Adrenal gland (tissue), 12 donors: ENCODE results near the gene HIVEP3. TPM values are rescaled to one million over a fixed set of nuclear protein-coding genes. Genes with fewer than 3 reads are reported as not detected.

ENCODE experiments used
- DNase-seq, 7 donors: peaks; one replicate each; pipeline ENCODE4 v3.0.0-alpha.2; 2019 to 2020
- H3K27ac ChIP-seq, 5 donors: fragments of 200-600 bp; sonication (generic) in 4 of 5; 1 replicate in 3 of 5; 2 replicates in 2 of 5; pipeline versions ENCODE4 v1.5.1 to v1.8.0; 2016 to 2020; ENCODE audit warnings: mild to moderate bottlenecking in 1 of 5
- H3K27me3 ChIP-seq: fragments of 200-600 bp; 2 replicates; pipeline ENCODE4 v1.8.0; 2021
- H3K36me3 ChIP-seq, 2 donors: fragments of 200-600 bp; replicated peaks in 1 of 2; 1 replicate in 1 of 2; 2 replicates in 1 of 2; pipeline versions ENCODE4 v1.5.1 to v1.8.0; 2018 to 2022
- H3K4me1 ChIP-seq, 2 donors: fragments of 200-600 bp; replicated peaks in 1 of 2; 1 replicate in 1 of 2; 2 replicates in 1 of 2; pipeline versions ENCODE4 v1.5.1 to v1.8.0; 2018 to 2021
- H3K4me3 ChIP-seq, 4 donors: fragments of 200-600 bp; sonication (generic) in 3 of 4; one replicate each; pipeline ENCODE4 v1.5.1; 2016 to 2018
- H3K9me3 ChIP-seq, 3 donors: fragments of 200-600 bp; sonication (generic) in 1 of 3; replicated peaks in 1 of 3; 1 replicate in 2 of 3; 2 replicates in 1 of 3; pipeline versions ENCODE4 v1.5.1 to v1.8.0; 2016 to 2021
- POLR2A ChIP-seq, 2 donors: fragments of 450-650 bp; IDR thresholded peaks; one replicate each; pipeline ENCODE4 v1.6.1; 2017; ENCODE audit warnings: antibody characterized with exemption in 2 of 2, mild to moderate bottlenecking in 2 of 2, moderate library complexity in 1 of 2
- WGBS, 4 donors: extraction: QIAGEN DNeasy Blood & Tissue Kit in 2 of 4; methylation state at CpG; one replicate each; pipeline versions ENCODE4 v1.1.5 to v1.1.7; 2013 to 2017; 5-methylcytosine and 5-hydroxymethylcytosine counted together
- intact Hi-C, 2 donors: fragments of 100-400 bp; cut with DNase I; formaldehyde crosslinking; loops; one replicate each; pipeline versions ENCODE4 v1.14.1 to v1.15.0; 2022 to 2023
- polyA plus RNA-seq, 3 donors: library from polyadenylated mRNA; stranded (reverse); fragments of 200-250 nt in 2 of 3; fragments of 350-450 nt in 1 of 3; fragmentation: Illumina TruSeq in 1 of 3; extraction: RNeasy Lipid Tissue Mini Kit (QIAGEN cat#74804) in 1 of 3; gene quantifications; one replicate each; pipeline ENCODE4 v1.2.3, GENCODE V29; 2013 to 2014
- total RNA-seq, 9 donors: library from RNA; depleted of rRNA in 4 of 9; stranded (reverse); fragments of >200 nt in 4 of 9; fragments of 120-200 nt in 1 of 9; fragmentation: NEBNext Ultra II Directional in 1 of 9; extraction: Animal tissue kit (Norgen Biotek cat#: 25700) in 1 of 9; gene quantifications; one replicate each; pipeline versions ENCODE4 v1.1.0 to v1.2.4, GENCODE V29; 2013 to 2023
- TF ChIP-seq, protein P1 (sequence below), 6 experiments: fragments of 450-650 bp in 4 of 6; fragments of 200-600 bp in 2 of 6; sonication (generic) in 1 of 6; IDR thresholded peaks; 1 replicate in 5 of 6; 2 replicates in 1 of 6; pipeline versions ENCODE4 v1.5.1 to v1.8.0; 2016 to 2021; ENCODE audit warnings: antibody characterized with exemption in 6 of 6, mild to moderate bottlenecking in 2 of 6, moderate library complexity in 1 of 6
- donor health status: healthy with polysubstance abuse.
- donor health status: Bipolar disorder and iron deficiency.
- donor health status: DM: yes; HTN: yes; CAD: no.
- donor health status: DM: no; HTN: no; CAD: no.
- donor health status: DM: no; HTN: no; CAD: no.
- donor health status: DM: yes; HTN: yes; CAD: no.

The HIVEP3 gene
- total and polyA plus RNA-seq, 12 donors = 3.2 to 7.7 (median 7.0) TPM

DNA sequence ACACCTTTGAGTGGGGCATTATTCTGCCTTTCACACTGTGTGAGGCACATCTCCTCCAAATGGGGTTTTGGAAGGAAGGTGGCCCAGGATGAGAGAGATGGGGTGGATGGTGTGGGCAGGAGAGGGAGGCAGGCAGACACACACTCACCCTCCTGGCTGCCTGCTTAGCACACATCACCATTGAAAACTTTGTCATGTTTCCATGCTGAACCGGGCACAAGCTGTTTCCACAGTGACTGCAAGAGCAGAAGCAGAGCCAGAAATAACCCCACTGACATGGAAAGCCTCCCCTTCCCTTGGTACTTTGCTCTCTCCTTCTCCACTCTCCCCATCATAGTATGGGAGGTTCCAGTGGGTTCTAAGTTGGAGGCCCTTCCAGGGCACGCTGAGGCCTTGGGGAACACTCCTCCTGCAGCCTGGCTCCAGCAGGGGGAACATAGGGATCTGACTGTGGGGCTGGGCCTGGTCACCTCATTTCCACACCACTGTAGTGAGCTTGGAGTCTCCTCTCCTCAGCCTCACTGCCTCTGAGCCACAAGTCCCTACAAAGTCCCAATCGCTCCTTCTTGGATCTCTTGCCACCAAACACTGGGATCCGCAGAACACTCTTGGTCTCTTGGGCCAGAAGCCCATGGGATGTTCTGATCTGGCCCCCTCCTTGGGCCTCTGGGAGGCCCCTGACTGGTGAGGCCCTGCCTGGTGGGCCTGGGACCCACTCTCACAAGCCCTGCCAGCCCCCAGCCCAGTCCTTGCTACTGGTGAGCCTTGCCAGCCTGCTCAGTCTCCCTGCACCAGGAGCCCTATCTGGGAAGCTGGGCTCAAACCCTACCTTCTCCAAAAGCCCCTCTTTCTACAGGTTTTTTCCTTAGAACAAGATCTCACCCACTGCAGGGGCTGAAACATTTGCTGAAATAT, 271.2 kb downstream of the HIVEP3 start:
- no peaks in the 10 kb centered on the region for H3K36me3 ChIP-seq
- no peaks in the 10 kb centered on the region for H3K27me3 ChIP-seq
- H3K4me3 ChIP-seq = no peak overlapping the region
- no peak overlapping the region for H3K27ac ChIP-seq
- peaks cover 0 to 10% of the 10 kb centered on the region in 2 donors for H3K4me1 ChIP-seq
- no peak for DNase-seq
- 79 to 92% (median 88%) methylated on average over 3 to 4 of the region's 4 CpGs for WGBS, 4 donors
- intact Hi-C loops = no loop called here
- no peaks in the 10 kb centered on the region for H3K9me3 ChIP-seq
- no peak for TF ChIP-seq POLR2A (IDR thresholded peaks at IDR 0.05)
- TF ChIP-seq, protein P1, sequence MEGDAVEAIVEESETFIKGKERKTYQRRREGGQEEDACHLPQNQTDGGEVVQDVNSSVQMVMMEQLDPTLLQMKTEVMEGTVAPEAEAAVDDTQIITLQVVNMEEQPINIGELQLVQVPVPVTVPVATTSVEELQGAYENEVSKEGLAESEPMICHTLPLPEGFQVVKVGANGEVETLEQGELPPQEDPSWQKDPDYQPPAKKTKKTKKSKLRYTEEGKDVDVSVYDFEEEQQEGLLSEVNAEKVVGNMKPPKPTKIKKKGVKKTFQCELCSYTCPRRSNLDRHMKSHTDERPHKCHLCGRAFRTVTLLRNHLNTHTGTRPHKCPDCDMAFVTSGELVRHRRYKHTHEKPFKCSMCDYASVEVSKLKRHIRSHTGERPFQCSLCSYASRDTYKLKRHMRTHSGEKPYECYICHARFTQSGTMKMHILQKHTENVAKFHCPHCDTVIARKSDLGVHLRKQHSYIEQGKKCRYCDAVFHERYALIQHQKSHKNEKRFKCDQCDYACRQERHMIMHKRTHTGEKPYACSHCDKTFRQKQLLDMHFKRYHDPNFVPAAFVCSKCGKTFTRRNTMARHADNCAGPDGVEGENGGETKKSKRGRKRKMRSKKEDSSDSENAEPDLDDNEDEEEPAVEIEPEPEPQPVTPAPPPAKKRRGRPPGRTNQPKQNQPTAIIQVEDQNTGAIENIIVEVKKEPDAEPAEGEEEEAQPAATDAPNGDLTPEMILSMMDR (IDR thresholded peaks at IDR 0.05) = no peak

DNA sequence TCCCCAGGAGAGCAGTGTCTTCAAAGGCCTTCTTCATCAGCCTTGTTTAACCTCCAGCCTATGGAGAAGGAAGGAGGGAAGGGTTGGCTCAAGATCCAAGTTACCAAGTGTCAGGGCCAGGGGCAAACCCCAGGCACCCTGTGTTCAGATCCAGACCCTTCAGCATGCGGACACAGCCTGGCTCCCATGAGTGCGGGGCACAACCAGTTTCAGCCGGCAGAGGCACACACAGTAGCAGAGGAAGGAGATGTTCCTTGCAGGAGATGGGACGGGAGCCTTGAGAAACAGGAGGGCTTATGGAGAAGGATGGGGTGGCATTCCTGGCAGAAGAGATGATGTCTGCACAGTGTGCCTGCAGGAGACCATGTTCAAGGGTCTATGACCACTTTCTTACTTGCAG, 272.5 kb downstream of the HIVEP3 start:
- H3K4me3 ChIP-seq = no peak overlapping the region
- intact Hi-C loops = no loop called here
- H3K9me3 ChIP-seq = no peaks in the 10 kb centered on the region
- H3K4me1 ChIP-seq = peaks cover 0 to 10% of the 10 kb centered on the region in 2 donors
- H3K27ac ChIP-seq = no peak overlapping the region
- no peak for DNase-seq
- no peak for TF ChIP-seq POLR2A (IDR thresholded peaks at IDR 0.05)
- TF ChIP-seq, protein P1 (IDR thresholded peaks at IDR 0.05) = no peak
- H3K27me3 ChIP-seq = no peaks in the 10 kb centered on the region
- no peaks in the 10 kb centered on the region for H3K36me3 ChIP-seq
- WGBS, 4 donors = 93 to 100% (median 97%) methylated on average over 4 of the region's 4 CpGs

- Histone ChIP-seq H3K27me3 (no peaks in the 10 kb centered on the region), H3K4me1 (peaks cover 0 to 3% of the 10 kb centered on the region in 2 donors), H3K9me3 (no peaks in the 10 kb centered on the region), H3K27ac (no peak overlapping the region), H3K36me3 (no peaks in the 10 kb centered on the region), H3K4me3 (no peak overlapping the region)
- WGBS, 4 donors = 93 to 100% (median 96%) methylated on average over 2 of the region's 2 CpGs
- TF ChIP-seq POLR2A (IDR thresholded peaks at IDR 0.05) = no peak
- TF ChIP-seq, protein P1 (IDR thresholded peaks at IDR 0.05) = no peak
- intact Hi-C loops = no loop called here
- no peak for DNase-seq
These were observed 273.7 kb downstream of the HIVEP3 start for GRCh38 chr1:41645062-41645461.

DNA sequence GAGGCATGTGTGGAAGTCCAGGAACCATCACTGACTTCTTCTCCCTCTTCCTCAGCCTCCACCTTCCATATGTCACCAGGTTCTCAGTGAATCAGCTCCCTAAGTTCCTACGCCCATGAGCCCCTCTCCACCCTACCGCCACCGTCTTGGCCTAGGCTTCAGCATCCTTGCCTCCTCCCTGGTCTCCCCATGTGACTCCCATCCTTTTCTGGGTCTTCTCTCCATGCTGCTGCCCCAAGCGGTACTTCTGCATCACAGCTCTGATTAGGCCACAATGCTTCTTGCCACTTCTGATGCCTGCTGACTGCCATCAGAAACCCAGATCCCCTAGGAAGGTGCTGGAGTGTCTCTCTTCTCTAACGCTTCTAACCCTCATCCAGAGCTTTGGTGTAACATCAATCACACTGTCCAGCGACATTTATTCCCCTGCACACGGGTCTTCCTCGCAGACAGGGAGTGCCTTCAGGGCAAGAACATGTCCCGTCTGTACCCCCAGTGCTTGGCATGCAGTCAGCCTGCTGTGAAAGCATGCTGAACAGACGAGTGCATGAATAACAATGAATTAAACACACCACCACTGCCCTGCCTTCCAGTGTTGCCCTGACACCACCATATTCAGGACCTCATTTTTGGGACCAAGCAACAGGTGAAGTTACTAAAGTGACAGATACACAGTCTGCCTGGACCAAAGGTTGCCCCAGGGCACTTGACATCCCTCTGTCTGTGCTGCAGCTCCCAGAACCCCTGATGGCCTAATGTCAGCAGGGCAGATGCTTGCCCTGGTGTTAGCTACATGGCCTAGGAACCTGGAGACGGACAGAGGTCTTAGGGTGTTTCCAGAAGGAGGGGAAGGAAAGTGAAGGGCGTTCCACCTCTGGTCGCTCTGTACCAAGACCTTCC, 275.6 kb downstream of the HIVEP3 start:
- H3K36me3 ChIP-seq = no peaks in the 10 kb centered on the region
- intact Hi-C loops = no loop called here
- no peaks in the 10 kb centered on the region for H3K4me1 ChIP-seq
- H3K27ac ChIP-seq = no peak overlapping the region
- DNase-seq = no peak
- no peak for TF ChIP-seq POLR2A (IDR thresholded peaks at IDR 0.05)
- TF ChIP-seq, protein P1 (IDR thresholded peaks at IDR 0.05) = no peak
- no peaks in the 10 kb centered on the region for H3K27me3 ChIP-seq
- H3K4me3 ChIP-seq = no peak overlapping the region
- H3K9me3 ChIP-seq = no peaks in the 10 kb centered on the region
- WGBS, 4 donors = 86 to 91% (median 88%) methylated on average over 13 of the region's 13 CpGs
